CD4-positive, alpha-beta T cell treated with Interleukin-17A for 1 hour (primary cell): ENCODE data around the gene RUSC1.
A peak's percentile ranks its signal among the peaks of the same experiment; 100 is the strongest.
"Not testable (repeated sequence)": the region's sequence is repeated elsewhere in the genome, so short reads cannot be mapped to it uniquely, and the experiment has no call there.

Source experiments
- DNase-seq: peaks from one replicate; pipeline ENCODE4 v3.0.0-alpha.2; 2020

The RUSC1 gene

DNA sequence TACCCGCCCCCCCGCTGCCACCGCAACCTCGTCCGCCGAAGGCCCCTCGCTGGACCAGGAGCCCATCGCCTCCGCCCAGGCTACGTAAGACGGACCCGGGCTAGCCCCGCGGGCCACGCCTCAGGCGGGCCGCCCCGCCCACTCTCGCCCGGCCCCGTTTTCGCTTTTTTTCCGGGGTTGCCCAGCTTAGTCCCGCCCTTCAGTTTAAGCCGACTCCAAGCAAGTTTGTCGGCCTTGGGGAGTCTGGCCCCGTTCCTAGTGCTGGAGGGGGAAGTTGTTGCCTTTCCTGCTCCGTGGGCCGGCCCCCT, 3.0 kb downstream of the RUSC1 start:
- peak; percentile 88 for DNase-seq

DNA sequence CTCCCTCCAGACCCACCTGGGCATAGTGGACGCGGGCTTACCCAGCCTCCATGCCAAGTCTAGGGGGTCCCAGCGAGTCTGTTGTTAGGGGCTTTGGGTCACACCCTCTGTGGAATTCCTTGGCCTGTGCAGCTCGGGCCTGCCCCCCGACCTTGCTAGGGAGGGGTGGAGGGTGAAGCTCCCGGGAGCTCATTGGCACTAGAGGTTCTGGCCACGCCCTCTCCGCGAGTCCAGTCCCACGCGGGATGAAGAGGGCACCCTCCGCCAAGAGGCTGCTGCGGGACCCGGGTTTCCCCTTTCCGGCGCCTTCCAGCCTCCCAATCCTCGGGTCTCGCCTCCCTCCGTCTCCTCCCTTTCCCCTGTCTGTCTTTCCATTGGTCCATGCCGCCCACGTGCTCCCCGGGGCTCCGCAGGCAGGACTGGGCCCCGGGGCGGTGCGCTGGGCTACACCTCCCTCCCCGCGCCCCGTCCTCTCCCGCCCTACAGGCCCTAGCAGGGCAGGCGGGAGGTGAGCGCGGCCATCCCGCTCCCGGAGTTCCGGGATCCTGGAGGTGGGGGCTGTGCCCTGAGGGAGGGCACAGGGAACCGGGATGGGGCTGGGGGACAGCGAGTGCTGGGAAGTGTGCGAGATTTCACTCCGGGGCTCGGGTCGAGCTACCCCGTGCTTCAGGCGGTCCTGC, 3.5 kb downstream of the RUSC1 start:
- DNase-seq, result peak; percentile 92

- DNase-seq, result no peak
Measured at GRCh38 chr1:155324717-155325602, 4.3 kb downstream of the RUSC1 start.

DNA sequence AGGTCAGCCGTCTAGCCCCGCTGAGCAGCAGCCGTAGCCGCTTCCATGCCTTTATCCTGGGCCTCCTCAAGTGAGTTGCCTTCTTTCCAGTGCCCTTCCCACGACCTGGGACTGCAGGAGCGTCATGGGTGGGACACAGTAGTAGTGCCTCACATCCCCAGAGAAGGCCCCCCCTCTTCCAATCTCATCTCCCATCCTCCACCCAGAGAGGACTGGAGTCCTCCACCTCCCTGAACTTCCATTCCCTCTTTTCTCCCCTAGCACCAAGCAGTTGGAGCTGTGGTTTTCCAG, 4.9 kb downstream of the RUSC1 start:
- no peak for DNase-seq

DNA sequence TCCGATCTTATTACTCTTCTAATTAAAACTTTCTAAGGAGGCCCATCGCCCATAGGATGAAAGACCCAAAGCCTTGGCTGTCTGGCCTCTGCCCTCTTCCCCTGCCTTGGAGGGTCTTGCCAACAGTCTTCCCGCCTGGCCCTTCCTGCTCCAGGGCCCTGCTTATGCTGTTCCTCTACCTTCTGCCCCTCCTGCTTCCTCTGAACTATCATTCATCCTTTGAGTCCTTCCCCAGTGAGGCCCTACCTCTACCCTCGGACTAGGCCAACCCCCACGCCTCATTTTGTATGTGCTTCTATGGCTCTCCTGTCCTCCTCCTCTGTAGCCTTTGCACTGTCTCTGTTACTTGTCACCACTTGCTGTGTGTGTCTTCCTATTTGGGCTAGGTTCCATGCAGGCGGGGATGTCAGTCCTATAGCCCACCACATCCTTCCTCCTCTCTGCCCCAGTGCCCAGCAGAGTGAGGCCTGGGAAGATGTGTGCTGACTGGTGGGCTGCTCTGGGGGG, 5.4 kb downstream of the RUSC1 start:
- DNase-seq, result no peak

- no peak for DNase-seq
Measured at GRCh38 chr1:155326631-155327037, 5.9 kb downstream of the RUSC1 start.

DNA sequence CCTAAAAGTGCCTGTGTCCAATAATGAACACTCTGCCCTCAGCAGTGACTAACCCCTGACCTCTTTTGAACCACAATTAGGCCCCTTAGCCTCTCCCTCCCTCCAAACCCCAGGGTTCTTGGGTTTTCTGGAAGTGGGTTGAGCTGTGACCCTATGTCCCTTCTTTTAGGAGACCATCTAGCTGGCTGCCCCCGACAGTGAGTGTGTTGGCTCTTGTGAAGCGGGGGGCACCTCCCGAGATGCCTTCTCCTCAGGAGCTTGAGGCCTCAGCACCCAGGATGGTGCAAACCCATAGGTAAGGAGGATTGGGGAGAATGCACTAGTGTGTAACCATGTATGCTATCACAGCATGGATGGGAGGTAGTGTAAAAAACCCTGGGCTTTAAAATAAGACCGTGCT, 7.3 kb downstream of the RUSC1 start:
- DNase-seq, result no peak

- not testable (repeated sequence) for DNase-seq
Measured at GRCh38 chr1:155328856-155329255, 8.2 kb downstream of the RUSC1 start.

DNA sequence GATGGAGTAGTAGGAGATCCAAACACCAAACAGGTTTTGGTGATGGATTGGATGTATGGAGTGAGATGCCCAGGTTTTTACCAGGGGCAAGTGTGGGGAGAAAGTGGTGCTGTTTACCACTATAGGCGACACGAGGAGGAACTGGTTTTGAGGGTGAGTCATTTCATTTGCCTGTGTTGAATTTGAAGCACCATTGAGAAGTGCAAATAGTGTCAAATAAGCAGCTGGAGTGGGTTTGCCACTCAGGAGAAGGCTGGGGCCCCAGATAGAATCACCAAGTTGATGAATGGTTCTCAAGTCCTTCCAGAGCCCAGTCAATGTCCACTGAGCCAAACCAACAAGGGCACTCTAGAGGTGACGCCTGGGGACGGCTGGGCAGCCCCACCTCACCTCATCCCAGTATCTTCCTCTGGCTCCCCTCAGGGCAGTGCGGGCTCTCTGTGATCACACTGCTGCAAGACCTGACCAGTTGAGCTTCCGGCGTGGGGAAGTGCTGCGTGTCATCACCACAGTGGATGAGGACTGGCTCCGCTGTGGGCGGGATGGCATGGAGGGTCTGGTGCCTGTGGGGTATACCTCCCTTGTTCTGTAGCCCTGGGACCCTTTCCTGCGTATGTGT, 9.4 kb downstream of the RUSC1 start:
- DNase-seq, result no peak

- no peak for DNase-seq
Measured at GRCh38 chr1:155334962-155335361, 14.3 kb downstream of the RUSC1 start.

DNA sequence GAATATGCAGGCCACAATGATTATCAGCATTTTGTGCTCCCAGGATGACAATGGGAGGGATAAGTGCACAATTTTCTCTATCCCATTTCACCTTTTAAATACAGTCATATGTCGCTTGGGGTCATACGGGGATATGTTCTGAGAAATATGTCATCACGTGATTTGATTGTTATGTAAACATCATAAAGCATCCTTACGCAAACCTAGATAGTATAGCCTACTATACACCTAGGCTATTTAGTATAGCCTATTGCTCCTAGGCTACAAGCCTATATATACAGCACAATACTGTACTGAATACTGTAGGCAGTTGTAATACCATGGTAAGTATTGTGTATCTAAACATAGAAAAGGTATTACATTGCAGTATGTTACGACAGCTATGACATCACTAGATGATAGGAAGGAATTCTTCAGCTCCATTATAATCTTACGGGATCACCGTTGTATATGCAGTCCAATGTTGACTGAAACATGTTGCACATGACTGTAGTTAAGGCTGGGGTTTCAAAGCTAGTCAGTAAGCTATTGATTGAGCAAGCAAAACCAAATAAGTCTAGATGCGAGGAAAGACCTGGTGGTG, 18.9 kb downstream of the RUSC1 start:
- no peak for DNase-seq

DNA sequence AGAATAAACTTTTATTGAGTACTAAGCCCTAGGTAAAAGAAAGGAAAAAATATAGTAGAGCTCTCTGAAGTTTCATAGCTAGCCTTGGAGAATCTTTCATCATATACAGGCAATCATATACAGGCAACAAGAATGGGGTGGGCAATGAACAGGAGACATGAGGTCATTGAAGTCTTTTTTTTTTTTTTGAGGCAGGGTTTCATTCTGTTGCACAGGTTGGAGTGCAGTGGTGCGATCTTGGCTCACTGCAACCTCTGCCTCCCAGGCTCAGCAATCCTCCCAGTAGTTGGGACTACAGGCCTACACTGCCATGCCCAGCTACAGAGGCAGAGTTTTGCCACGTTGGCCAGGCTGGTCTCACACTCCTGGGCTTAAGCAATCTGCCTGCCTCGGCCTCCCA, 22.1 kb downstream of the RUSC1 start:
- no peak for DNase-seq

GRCh38 chr1:155352631-155353030, 31.9 kb downstream of the RUSC1 start:
- DNase-seq, result no peak

- DNase-seq, result no peak
Measured at GRCh38 chr1:155360051-155360450, 39.4 kb downstream of the RUSC1 start.

DNA sequence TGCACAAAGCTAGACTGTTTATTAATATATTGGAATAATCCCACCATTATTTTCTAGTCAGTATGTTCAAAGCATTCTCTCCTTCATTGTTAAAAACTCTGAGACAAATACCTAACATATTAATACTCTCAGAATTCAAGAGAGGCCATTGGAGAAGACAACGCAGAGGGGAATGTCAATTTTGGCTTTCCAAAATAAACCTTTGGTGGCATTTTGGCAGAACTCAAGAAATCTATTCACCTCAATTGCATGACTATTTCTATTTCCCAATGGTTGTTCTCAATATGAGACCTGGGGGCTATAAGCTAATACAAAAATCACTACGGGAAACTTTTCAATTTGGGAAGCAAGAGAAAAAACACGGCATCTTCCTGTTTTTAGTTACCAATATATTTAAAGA, 58.5 kb downstream of the RUSC1 start:
- DNase-seq, result no peak

GRCh38 chr1:155379631-155380090, 59.0 kb downstream of the RUSC1 start:
- DNase-seq, result peak; percentile 6
